Activated CD4-positive, alpha-beta memory T cell treated with anti-CD3 and anti-CD28 coated beads, Interleukin-2, amount 10 ng/mL, durations not matched to agents 7 days and 5 days (primary cell): ENCODE results near the gene ACVR1B. TPM values are rescaled to one million over a fixed set of nuclear protein-coding genes. Genes with fewer than 3 reads are reported as not detected.
A peak's percentile ranks its signal among the peaks of the same experiment; 100 is the strongest.

ENCODE experiments used
- CTCF ChIA-PET: fragments of 350-600 bp; sonication (Branson Sonifier 250); formaldehyde crosslinking; loops from one replicate; lab custom pipeline; 2021; ENCODE audit warnings: antibody characterized with exemption, inconsistent platforms; lab: Charles Lee
- POLR2A ChIA-PET: fragments of 350-600 bp; sonication (Branson Sonifier 250); formaldehyde crosslinking; loops from one replicate; lab custom pipeline; 2021; ENCODE audit warnings: antibody characterized with exemption; lab: Charles Lee
- DNase-seq: peaks from one replicate; pipeline ENCODE4 v3.0.0-alpha.2; 2020
- H3K27ac Mint-ChIP-seq: one replicate; pipeline ENCODE4 v1.8.0; 2021; ENCODE audit warnings: mild to moderate bottlenecking, mixed read lengths
- H3K27me3 Mint-ChIP-seq: one replicate; pipeline ENCODE4 v1.8.0; 2021; ENCODE audit warnings: mixed read lengths
- H3K36me3 Mint-ChIP-seq: one replicate; pipeline ENCODE4 v1.8.0; 2021; ENCODE audit warnings: low read depth, mixed read lengths
- H3K4me1 Mint-ChIP-seq: one replicate; pipeline ENCODE4 v1.8.0; 2021; ENCODE audit warnings: mixed read lengths
- H3K4me3 Mint-ChIP-seq: one replicate; pipeline ENCODE4 v1.8.0; 2021; ENCODE audit warnings: mild to moderate bottlenecking, mixed read lengths
- H3K9me3 Mint-ChIP-seq: one replicate; pipeline ENCODE4 v1.8.0; 2021; ENCODE audit warnings: mixed read lengths
- total RNA-seq, 2 experiments: library from RNA; stranded (reverse); gene quantifications; one replicate each; pipeline ENCODE4 v1.2.3, GENCODE V29; 2021

The ACVR1B gene
- total RNA-seq, 2 experiments from 2014 or later, result 4.5 to 5.2 TPM

- ChIA-PET CTCF (interaction anchor here (0.6 to 1.8 kb wide), 5 partner anchors 8 to 69 kb away, joined by 3 to 5 read pairs (median 3); no protein-coding TSS in a partner anchor), POLR2A (no interaction called here)
- H3K4me3 Mint-ChIP-seq, result no peak overlapping the region
- H3K27me3 Mint-ChIP-seq, result peaks cover 17% of the 10 kb centered on the region
- H3K36me3 Mint-ChIP-seq, result no peaks in the 10 kb centered on the region
- DNase-seq, result no peak
- no peaks in the 10 kb centered on the region for H3K9me3 Mint-ChIP-seq
- H3K4me1 Mint-ChIP-seq, result no peaks in the 10 kb centered on the region
- H3K27ac Mint-ChIP-seq, result no peak overlapping the region
Measured at GRCh38 chr12:51911788-51912711, 39.4 kb upstream of the ACVR1B start.

DNA sequence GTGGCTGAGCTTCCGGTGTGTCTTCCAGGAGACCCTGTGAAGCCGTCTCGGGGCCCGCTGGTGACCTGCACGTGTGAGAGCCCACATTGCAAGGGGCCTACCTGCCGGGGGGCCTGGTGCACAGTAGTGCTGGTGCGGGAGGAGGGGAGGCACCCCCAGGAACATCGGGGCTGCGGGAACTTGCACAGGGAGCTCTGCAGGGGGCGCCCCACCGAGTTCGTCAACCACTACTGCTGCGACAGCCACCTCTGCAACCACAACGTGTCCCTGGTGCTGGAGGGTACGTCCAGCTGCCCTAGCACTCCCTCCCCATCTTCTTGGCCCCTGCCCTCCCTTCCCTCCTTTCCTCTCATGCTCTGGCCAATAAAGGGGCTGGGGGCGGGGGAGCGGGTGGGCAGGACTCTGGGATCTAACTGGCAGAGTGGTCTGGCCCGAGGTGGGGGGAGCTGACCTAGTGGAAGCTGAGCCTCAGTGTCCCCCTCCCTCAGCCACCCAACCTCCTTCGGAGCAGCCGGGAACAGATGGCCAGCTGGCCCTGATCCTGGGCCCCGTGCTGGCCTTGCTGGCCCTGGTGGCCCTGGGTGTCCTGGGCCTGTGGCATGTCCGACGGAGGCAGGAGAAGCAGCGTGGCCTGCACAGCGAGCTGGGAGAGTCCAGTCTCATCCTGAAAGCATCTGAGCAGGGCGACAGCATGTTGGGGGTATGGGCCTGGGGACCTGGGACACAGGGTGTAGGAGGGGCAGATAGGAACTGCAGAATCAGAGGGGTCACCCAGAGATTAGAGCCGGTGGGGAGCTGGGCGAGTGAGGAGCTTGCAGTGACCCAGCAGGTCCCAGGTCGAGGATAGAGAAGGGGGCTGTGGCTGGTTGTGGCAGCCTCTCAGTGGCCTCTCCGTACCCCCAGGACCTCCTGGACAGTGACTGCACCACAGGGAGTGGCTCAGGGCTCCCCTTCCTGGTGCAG, 38.1 kb upstream of the ACVR1B start:
- H3K36me3 Mint-ChIP-seq, result no peaks in the 10 kb centered on the region
- H3K9me3 Mint-ChIP-seq, result no peaks in the 10 kb centered on the region
- peaks cover 9% of the 10 kb centered on the region for H3K27me3 Mint-ChIP-seq
- H3K4me3 Mint-ChIP-seq, result no peak overlapping the region
- DNase-seq, result no peak
- ChIA-PET CTCF (interaction anchor here (0.9 to 1.8 kb wide), 3 partner anchors 14 to 67 kb away, joined by 3 to 5 read pairs (median 3); no protein-coding TSS in a partner anchor), POLR2A (no interaction called here)
- H3K27ac Mint-ChIP-seq, result no peak overlapping the region
- H3K4me1 Mint-ChIP-seq, result no peaks in the 10 kb centered on the region

GRCh38 chr12:51914034-51914923, 37.2 kb upstream of the ACVR1B start:
- Mint-ChIP-seq H3K4me1 (no peaks in the 10 kb centered on the region), H3K27ac (no peak overlapping the region), H3K36me3 (no peaks in the 10 kb centered on the region), H3K9me3 (no peaks in the 10 kb centered on the region), H3K4me3 (no peak overlapping the region), H3K27me3 (peaks cover 3% of the 10 kb centered on the region)
- ChIA-PET CTCF (interaction anchor here (0.7 to 0.9 kb wide), 2 partner anchors 9 to 106 kb away, joined by 3 to 4 read pairs; no protein-coding TSS in a partner anchor), POLR2A (no interaction called here)
- DNase-seq, result no peak

DNA sequence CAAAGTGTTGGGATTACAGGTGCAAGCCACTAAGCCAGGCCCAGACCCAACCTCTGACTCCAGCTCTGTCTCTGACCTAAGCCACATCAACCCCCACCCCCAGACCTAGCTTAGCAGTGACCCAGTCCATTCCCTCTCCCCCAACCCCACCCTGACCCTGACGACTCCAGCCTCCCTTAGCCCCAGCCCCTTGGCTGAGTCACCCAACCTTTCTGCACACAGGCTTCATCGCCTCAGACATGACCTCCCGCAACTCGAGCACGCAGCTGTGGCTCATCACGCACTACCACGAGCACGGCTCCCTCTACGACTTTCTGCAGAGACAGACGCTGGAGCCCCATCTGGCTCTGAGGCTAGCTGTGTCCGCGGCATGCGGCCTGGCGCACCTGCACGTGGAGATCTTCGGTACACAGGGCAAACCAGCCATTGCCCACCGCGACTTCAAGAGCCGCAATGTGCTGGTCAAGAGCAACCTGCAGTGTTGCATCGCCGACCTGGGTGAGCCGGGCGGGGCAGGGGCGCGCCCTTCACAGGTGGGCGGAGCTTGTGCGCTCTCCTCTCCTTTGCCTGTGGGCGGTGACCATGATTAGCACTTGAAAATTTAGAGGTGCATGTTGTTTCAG, 36.4 kb upstream of the ACVR1B start:
- DNase-seq, result no peak
- no peaks in the 10 kb centered on the region for H3K27me3 Mint-ChIP-seq
- H3K36me3 Mint-ChIP-seq, result no peaks in the 10 kb centered on the region
- no peaks in the 10 kb centered on the region for H3K9me3 Mint-ChIP-seq
- no peak overlapping the region for H3K4me3 Mint-ChIP-seq
- no peaks in the 10 kb centered on the region for H3K4me1 Mint-ChIP-seq
- ChIA-PET CTCF (interaction anchor here (0.7 to 0.9 kb wide), 2 partner anchors 8 to 105 kb away, joined by 3 to 4 read pairs; no protein-coding TSS in a partner anchor), POLR2A (no interaction called here)
- H3K27ac Mint-ChIP-seq, result no peak overlapping the region

- H3K9me3 Mint-ChIP-seq, result no peaks in the 10 kb centered on the region
- ChIA-PET POLR2A (no interaction called here), CTCF (interaction anchor here (1.5 kb wide), 1 partner anchor 11 kb away, joined by 5 read pairs; no protein-coding TSS in a partner anchor)
- H3K4me1 Mint-ChIP-seq, result no peaks in the 10 kb centered on the region
- no peaks in the 10 kb centered on the region for H3K27me3 Mint-ChIP-seq
- H3K36me3 Mint-ChIP-seq, result no peaks in the 10 kb centered on the region
- no peak overlapping the region for H3K4me3 Mint-ChIP-seq
- no peak for DNase-seq
- no peak overlapping the region for H3K27ac Mint-ChIP-seq
Measured at GRCh38 chr12:51915951-51916350, 35.5 kb upstream of the ACVR1B start.

DNA sequence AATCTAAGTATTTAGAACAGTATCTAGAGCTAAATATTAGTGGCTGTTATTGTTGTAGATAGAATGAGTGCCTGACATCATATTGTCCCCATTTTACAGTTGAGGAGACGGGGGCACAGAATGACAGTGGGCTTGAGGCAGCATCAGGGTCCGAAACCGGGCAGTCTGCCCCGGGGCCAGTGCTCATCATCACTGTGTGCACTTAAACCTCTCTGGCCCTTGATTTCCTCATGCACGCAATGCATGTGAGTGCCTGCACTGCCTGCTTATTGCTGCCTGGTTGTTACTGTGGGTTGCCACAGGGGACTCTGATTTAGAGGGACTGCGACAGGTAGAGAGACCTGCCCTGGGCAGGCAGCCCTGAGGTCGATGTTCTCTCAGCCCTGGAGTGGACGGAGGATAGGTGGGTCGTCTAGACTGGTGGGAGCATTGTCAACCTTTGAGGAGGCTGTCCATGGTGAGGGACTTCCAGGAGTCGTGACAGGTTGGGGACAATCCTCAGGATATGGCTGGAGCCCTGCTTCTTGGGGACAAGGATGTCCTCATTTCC, 34.4 kb upstream of the ACVR1B start:
- DNase-seq, result no peak
- Mint-ChIP-seq H3K4me3 (no peak overlapping the region), H3K27me3 (no peaks in the 10 kb centered on the region), H3K4me1 (no peaks in the 10 kb centered on the region), H3K36me3 (no peaks in the 10 kb centered on the region), H3K9me3 (no peaks in the 10 kb centered on the region), H3K27ac (no peak overlapping the region)
- POLR2A ChIA-PET, result no interaction called here
- CTCF ChIA-PET, result interaction anchor here (1.5 kb wide), 1 partner anchor 9 kb away, joined by 5 read pairs; no protein-coding TSS in a partner anchor

DNA sequence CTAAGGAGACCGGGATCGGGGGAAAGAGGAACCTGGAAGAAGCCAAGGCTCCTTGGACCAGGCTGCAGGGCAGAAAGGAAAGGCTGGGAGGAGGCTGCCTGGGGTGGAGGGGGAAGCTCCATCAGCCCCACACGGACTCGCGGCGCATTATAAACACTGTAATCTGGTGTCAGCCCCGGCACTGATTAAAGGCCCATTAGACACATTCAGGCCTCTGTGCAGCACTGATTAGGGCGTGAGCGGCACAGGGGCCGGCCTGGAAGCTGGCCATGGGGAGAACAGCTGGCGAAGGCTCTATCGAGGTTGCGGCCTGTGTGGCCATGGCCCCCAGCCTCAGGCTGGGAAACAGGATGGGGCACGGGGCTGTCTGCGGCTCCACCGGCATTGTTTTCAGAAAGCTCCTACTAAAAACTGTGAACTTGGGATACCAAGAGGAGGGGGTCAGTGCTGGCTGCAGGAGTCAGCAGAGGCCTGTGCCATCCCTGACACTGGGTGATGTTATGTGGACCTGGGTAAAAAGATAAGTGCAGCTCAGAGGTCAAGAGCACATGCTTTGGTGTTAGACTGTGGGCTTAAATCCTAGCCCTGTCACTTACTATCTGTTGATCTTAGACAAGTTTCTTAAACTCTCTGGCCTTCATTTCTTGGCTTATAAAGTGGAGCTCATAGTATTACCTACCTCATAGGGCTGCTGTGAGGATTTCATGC, 33.6 kb upstream of the ACVR1B start:
- no peak for DNase-seq
- no peaks in the 10 kb centered on the region for H3K27me3 Mint-ChIP-seq
- POLR2A ChIA-PET, result no interaction called here
- CTCF ChIA-PET, result no interaction called here
- no peak overlapping the region for H3K4me3 Mint-ChIP-seq
- H3K36me3 Mint-ChIP-seq, result no peaks in the 10 kb centered on the region
- no peak overlapping the region for H3K27ac Mint-ChIP-seq
- no peaks in the 10 kb centered on the region for H3K9me3 Mint-ChIP-seq
- H3K4me1 Mint-ChIP-seq, result no peaks in the 10 kb centered on the region

DNA sequence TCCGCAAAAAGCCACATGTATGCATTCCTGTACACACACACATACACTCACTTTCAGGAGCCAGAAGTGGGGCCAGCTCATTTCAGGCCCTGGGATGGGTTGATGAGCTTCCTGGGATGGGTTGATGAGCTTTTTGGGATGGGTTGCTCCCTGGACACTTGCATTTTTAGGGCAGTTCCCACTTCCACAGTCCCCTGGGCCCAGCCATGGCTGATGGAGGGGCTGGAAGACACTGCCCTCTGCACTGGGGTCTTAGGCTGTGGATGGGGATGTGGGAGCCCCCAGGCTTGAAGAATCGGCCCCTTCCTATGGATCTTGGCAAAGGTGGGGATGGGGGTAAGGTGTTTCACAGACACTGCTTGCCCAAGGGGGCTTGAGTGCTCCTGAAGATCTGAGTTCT, 31.5 kb upstream of the ACVR1B start:
- H3K27me3 Mint-ChIP-seq, result peaks cover 4% of the 10 kb centered on the region
- POLR2A ChIA-PET, result no interaction called here

DNA sequence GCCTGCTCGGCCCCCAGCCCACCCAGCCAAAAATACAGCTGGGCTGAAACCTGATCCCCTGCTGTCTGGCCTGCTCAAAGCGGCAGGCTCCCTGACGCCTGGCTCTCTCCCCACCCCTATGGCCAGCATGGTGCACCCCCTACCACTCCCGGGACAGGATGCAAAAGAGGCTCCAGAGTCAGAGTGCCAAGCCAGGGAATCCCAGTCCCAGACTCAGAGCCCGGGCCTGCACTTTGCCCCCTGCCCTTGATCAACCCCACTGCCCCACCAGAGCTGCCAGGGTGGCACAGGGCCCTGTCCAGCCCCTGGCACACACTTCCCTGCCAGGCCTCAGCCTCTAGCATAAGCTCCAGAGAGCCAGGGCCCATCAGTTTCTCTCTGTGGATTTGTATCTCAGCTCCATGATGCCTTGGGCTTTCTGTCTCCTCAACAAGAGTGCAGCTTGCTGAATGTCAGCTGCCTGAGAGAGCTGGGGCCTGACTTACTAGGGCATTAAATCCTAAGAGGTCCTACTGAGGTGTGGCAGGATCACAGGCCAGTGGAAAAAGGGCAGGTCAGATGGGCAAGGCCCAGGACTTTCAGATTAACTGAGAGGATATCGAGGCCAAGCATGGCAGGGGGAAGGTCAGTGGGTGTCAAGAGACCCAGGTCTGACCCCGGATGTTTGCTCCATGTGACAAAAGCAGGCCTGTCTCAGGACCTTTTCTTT, 30.3 kb upstream of the ACVR1B start:
- no peak overlapping the region for H3K4me3 Mint-ChIP-seq
- H3K27me3 Mint-ChIP-seq, result peaks cover 8% of the 10 kb centered on the region
- H3K36me3 Mint-ChIP-seq, result no peaks in the 10 kb centered on the region
- ChIA-PET POLR2A (no interaction called here), CTCF (interaction anchor here (0.9 to 3.1 kb wide), 7 partner anchors 13 to 104 kb away, joined by 3 to 10 read pairs (median 4); no protein-coding TSS in a partner anchor)
- H3K9me3 Mint-ChIP-seq, result no peaks in the 10 kb centered on the region
- peaks cover 5% of the 10 kb centered on the region for H3K4me1 Mint-ChIP-seq
- DNase-seq, result no peak
- no peak overlapping the region for H3K27ac Mint-ChIP-seq

More for the DNA sequence above, 31.5 kb upstream of the ACVR1B start:
- no peak for DNase-seq
- Mint-ChIP-seq H3K9me3 (no peaks in the 10 kb centered on the region), H3K4me1 (peaks cover 5% of the 10 kb centered on the region), H3K36me3 (no peaks in the 10 kb centered on the region), H3K27ac (peak overlapping the region; percentile 8), H3K4me3 (no peak overlapping the region)
- CTCF ChIA-PET, result no interaction called here

DNA sequence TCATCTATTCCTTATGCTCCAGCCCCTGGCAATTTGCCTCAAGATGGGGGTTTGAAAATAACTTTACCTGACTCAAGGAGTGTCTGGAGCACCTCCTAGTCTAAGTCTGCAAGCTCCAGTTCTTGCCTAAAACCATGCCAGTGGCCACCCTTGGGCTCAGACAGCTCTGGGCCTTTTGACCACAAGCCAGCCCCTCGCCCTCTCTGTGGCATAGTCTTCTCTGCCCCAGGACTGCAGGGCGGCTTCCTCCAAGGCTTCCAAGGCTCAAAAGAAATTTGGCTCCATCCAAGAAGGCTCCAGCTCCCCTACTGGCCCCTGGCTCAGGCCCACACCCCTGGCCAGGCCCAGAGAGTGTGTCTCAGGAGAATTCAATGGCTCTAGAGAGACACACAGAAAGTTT, 29.4 kb upstream of the ACVR1B start:
- POLR2A ChIA-PET, result no interaction called here
- no peaks in the 10 kb centered on the region for H3K36me3 Mint-ChIP-seq
- H3K4me1 Mint-ChIP-seq, result peaks cover 5% of the 10 kb centered on the region
- H3K27ac Mint-ChIP-seq, result no peak overlapping the region
- H3K4me3 Mint-ChIP-seq, result no peak overlapping the region
- H3K27me3 Mint-ChIP-seq, result peaks cover 8% of the 10 kb centered on the region
- no peak for DNase-seq
- CTCF ChIA-PET, result interaction anchor here (0.5 to 3.1 kb wide), 10 partner anchors 13 to 495 kb away, joined by 3 to 10 read pairs (median 4); no protein-coding TSS in a partner anchor
- H3K9me3 Mint-ChIP-seq, result no peaks in the 10 kb centered on the region
